ENCODE results near the gene CEP112. TPM values are rescaled to one million over a fixed set of nuclear protein-coding genes. Genes with fewer than 3 reads are reported as not detected.
A peak's percentile ranks its signal among the peaks of the same experiment; 100 is the strongest.

CEP112 gene
- total RNA-seq, 2 experiments from 2014 or later, result 1.2 to 1.5 TPM

DNA sequence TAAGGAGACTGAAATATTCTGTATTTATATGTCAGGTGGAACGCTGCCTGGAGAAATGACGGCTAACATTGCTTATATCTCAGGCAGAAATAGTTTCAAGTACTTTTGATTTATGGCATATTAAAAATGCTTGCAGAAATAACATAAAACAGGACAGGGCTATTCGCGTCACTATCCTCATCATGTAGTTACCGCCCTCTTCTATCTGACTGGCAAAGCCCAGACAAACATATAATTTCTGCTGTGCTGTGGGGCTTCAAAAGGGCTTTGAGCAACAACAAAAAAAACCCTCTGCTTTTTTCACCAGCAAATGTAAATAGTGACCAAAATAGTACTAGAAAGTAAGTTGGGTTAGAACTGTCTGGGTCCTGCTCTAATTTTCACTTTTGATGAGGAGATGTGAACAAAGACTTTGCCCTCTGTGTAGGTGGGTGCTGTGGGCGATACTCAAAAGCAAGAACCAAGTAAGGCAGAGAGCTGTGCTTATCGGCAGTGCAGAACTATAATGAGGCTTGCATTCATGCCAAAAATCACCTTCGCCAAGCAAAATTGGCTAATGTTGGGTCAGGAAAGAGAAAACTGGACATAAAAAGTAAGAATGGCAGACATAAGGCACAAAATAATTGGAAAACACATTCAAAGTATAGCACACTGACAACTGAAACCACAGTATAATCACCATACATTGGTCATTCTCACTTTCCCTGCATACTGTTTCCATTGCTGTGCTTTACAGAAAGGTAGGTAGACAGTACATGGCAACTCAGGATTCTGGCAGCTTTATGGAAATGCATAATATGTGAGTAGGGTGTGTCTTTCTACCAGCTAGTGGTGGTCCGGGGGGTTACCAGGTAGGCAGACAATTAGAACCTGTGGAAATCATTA lies 479.3 kb downstream of the CEP112 start:
- DNase-seq (peak; percentile 9), ATAC-seq (no peak)
- Mint-ChIP-seq H3K4me1 (ENCODE audit: low read depth) (peaks cover 19% of the 10 kb centered on the region), H3K27me3 (peaks cover 2% of the 10 kb centered on the region), H3K36me3 (ENCODE audit: low read depth) (no peaks in the 10 kb centered on the region), H3K9me3 (no peaks in the 10 kb centered on the region), H3K4me3 (no peak overlapping the region), H3K27ac (no peak overlapping the region)
- intact Hi-C loops (cut with micrococcal nuclease), result no loop called here
- POLR2A ChIA-PET, result no interaction called here
- TF ChIP-seq, protein P1, sequence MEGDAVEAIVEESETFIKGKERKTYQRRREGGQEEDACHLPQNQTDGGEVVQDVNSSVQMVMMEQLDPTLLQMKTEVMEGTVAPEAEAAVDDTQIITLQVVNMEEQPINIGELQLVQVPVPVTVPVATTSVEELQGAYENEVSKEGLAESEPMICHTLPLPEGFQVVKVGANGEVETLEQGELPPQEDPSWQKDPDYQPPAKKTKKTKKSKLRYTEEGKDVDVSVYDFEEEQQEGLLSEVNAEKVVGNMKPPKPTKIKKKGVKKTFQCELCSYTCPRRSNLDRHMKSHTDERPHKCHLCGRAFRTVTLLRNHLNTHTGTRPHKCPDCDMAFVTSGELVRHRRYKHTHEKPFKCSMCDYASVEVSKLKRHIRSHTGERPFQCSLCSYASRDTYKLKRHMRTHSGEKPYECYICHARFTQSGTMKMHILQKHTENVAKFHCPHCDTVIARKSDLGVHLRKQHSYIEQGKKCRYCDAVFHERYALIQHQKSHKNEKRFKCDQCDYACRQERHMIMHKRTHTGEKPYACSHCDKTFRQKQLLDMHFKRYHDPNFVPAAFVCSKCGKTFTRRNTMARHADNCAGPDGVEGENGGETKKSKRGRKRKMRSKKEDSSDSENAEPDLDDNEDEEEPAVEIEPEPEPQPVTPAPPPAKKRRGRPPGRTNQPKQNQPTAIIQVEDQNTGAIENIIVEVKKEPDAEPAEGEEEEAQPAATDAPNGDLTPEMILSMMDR (IDR thresholded peaks at IDR 0.05), result no peak
- CTCF ChIA-PET, result no interaction called here

DNA sequence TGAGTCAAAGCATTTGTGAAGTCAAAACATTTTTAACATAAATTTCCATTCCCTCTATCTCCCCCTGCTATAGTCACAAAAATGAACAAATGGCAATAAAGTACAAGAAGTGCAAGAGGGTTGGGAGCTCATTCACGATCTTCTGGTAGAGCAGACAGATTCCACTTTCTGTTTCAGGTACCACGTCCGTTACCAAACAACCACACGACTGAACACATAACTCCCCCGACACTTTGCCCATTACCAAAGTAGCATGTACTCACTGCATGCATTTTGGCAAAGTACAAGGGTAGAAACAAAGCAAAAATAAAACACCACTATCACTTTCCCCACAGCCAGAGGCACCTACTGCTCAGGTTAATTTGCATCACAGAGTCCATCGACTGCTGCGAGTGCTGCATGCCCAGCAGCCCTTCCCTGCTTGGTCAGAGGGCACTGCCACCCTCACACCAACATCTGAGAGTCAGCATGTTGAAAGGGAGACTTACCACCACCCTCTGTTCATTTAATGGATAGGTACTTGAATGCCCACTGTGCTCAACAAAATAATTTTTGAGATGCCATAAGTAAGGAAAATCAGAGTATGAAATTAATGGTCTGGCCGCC lies 480.2 kb downstream of the CEP112 start:
- peak; percentile 34 for ATAC-seq
- POLR2A ChIA-PET, result no interaction called here
- Mint-ChIP-seq H3K9me3 (no peaks in the 10 kb centered on the region), H3K27ac (no peak overlapping the region), H3K27me3 (peaks cover 2% of the 10 kb centered on the region), H3K4me3 (peak overlapping the region; percentile 46), H3K4me1 (ENCODE audit: low read depth) (peaks cover 19% of the 10 kb centered on the region), H3K36me3 (ENCODE audit: low read depth) (no peaks in the 10 kb centered on the region)
- TF ChIP-seq, protein P1 (IDR thresholded peaks at IDR 0.05), result no peak
- CTCF ChIA-PET, result no interaction called here
- peak; percentile 10 for DNase-seq
- intact Hi-C loops (cut with micrococcal nuclease), result no loop called here

DNA sequence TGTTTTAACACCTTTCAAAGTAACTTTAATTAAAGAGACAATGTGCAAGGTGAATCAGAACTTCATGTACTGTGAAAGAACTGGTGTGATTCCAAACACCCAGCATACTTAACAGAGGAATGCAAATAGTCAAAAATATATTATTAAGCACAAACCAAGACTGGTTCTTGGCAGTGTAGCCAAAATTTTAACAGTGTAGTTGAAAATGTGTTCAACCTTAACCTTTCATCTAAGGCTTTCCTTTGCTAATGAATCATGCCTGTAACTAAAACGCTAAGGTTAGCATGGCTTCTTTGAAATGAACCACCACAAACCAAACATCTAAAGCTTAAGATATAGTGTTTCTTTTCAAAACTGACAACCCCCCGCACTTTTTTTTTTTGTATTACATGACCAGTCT lies 484.2 kb downstream of the CEP112 start:
- DNase-seq, result no peak
- TF ChIP-seq, protein P1 (IDR thresholded peaks at IDR 0.05), result no peak
- ATAC-seq, result no peak
- Mint-ChIP-seq H3K9me3 (no peaks in the 10 kb centered on the region), H3K27ac (no peak overlapping the region), H3K4me1 (ENCODE audit: low read depth) (peaks cover 17% of the 10 kb centered on the region), H3K36me3 (ENCODE audit: low read depth) (no peaks in the 10 kb centered on the region), H3K27me3 (no peaks in the 10 kb centered on the region), H3K4me3 (no peak overlapping the region)
- CTCF ChIA-PET, result no interaction called here
- intact Hi-C loops (cut with micrococcal nuclease), result no loop called here
- POLR2A ChIA-PET, result no interaction called here

DNA sequence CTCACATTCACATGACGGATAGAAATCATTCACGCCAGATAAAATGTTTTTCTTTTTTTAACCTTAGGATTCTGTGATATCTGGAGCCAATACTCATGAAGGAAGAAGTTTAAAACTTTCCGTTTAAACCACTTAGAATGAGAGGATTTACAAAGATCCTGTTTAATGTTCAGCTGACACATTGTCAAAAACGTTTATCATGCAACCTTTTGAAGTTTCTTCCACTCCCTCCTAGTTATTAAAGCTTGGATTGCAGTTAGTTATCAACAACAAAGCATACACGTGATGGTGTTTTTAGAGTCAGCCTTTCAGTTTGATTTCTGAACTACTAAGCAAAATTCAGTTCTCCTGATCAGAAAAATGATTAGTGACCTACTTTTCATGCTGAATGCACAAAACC lies 487.2 kb downstream of the CEP112 start:
- no peaks in the 10 kb centered on the region for H3K27me3 Mint-ChIP-seq
- no peak overlapping the region for H3K4me3 Mint-ChIP-seq
- H3K36me3 Mint-ChIP-seq (ENCODE audit: low read depth), result no peaks in the 10 kb centered on the region
- ChIA-PET CTCF (interaction anchor here (0.8 kb wide), 1 partner anchor 42 kb away, joined by 3 read pairs; no protein-coding TSS in a partner anchor), POLR2A (no interaction called here)
- H3K27ac Mint-ChIP-seq, result no peak overlapping the region
- TF ChIP-seq, protein P1 (IDR thresholded peaks at IDR 0.05), result no peak
- ATAC-seq (no peak), DNase-seq (no peak)
- no peaks in the 10 kb centered on the region for H3K9me3 Mint-ChIP-seq
- no peaks in the 10 kb centered on the region for H3K4me1 Mint-ChIP-seq (ENCODE audit: low read depth)
- intact Hi-C loops (cut with micrococcal nuclease), result no loop called here

DNA sequence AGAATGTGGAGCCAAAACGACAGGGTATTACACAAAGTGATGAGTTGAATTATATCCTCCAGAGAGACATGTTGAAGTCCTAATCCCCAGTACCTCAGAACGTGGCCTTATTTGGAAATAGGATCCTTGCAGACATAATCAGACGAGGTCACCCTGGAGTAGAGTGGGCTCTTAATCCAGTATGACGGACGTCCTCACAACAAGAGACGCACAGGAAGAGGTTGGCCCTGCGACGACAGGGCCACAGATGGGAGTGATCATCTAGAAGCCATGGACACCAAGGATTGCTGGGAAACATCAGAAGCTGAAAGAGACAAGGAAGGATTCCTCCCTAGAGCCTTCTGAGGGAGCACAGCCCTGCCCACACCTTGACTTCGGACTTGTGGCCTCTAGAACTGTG lies 488.0 kb downstream of the CEP112 start:
- no peak for DNase-seq
- Mint-ChIP-seq H3K27me3 (no peaks in the 10 kb centered on the region), H3K4me3 (no peak overlapping the region), H3K27ac (no peak overlapping the region), H3K4me1 (ENCODE audit: low read depth) (no peaks in the 10 kb centered on the region), H3K9me3 (no peaks in the 10 kb centered on the region), H3K36me3 (ENCODE audit: low read depth) (no peaks in the 10 kb centered on the region)
- intact Hi-C loops (cut with micrococcal nuclease), result no loop called here
- CTCF ChIA-PET, result no interaction called here
- TF ChIP-seq, protein P1 (IDR thresholded peaks at IDR 0.05), result no peak
- no peak for ATAC-seq
- POLR2A ChIA-PET, result interaction anchor here (0.7 to 0.9 kb wide), 2 partner anchors 15 to 490 kb away, joined by 3 read pairs; no protein-coding TSS in a partner anchor

All from activated CD8-positive, alpha-beta T cell treated with anti-CD3 and anti-CD28 coated beads for 36 hours (primary cell).